WTC11 (cell line): ENCODE results near the gene SYNGAP1. TPM values are rescaled to one million over a fixed set of nuclear protein-coding genes. Genes with fewer than 3 reads are reported as not detected.

Experiments used
- ATAC-seq: fragments of 200-7000 bp; cut with Tn5 transposase; 2 replicates; pipeline ENCODE4 v1.10.0; 2021; ENCODE audit warnings: mild to moderate bottlenecking, moderate library complexity
- CTCF ChIA-PET: fragments of 300-600 bp; sonication (Branson Sonifier 250); formaldehyde crosslinking; loops from one replicate; lab custom pipeline; 2021; ENCODE audit warnings: antibody characterized with exemption; lab: Charles Lee
- POLR2A ChIA-PET: fragments of 350-600 bp; sonication (Branson Sonifier 250); formaldehyde crosslinking; loops from one replicate; lab custom pipeline; 2021; ENCODE audit warnings: antibody characterized with exemption; lab: Charles Lee
- DNase-seq: peaks from one replicate; pipeline ENCODE4 v3.0.0; 2021; ENCODE audit warnings: low spot score
- H3K27ac Mint-ChIP-seq: 2 replicates; pipeline ENCODE4 v1.8.0; 2021; ENCODE audit warnings: mixed read lengths
- H3K27me3 Mint-ChIP-seq: 2 replicates; pipeline ENCODE4 v1.8.0; 2021; ENCODE audit warnings: low read depth, mild to moderate bottlenecking, moderate library complexity, mixed read lengths
- H3K36me3 Mint-ChIP-seq: 2 replicates; pipeline ENCODE4 v1.8.0; 2021; ENCODE audit warnings: mixed read lengths
- H3K4me1 Mint-ChIP-seq: 2 replicates; pipeline ENCODE4 v1.8.0; 2022; ENCODE audit warnings: mixed read lengths
- H3K4me3 Mint-ChIP-seq: 2 replicates; pipeline ENCODE4 v1.8.0; 2021; ENCODE audit warnings: mild to moderate bottlenecking, moderate library complexity, mixed read lengths
- H3K9me3 Mint-ChIP-seq: 2 replicates; pipeline ENCODE4 v1.8.0; 2021; ENCODE audit warnings: mixed read lengths
- ATF1 ChIP-seq: sonication (generic); formaldehyde crosslinking; IDR thresholded peaks from 2 replicates; pipeline ENCODE4 v1.8.1; 2023; ENCODE audit warnings: mild to moderate bottlenecking, moderate library complexity, missing genetic modification reagents
- CBFB ChIP-seq: sonication (generic); formaldehyde crosslinking; IDR thresholded peaks from 2 replicates; pipeline ENCODE4 v1.8.1; 2022; ENCODE audit warnings: mild to moderate bottlenecking, low read depth, missing genetic modification reagents
- CREB1 ChIP-seq: sonication (generic); formaldehyde crosslinking; IDR thresholded peaks from 2 replicates; pipeline ENCODE4 v1.8.0; 2023; ENCODE audit warnings: mild to moderate bottlenecking, missing genetic modification reagents
- CREM ChIP-seq: sonication (generic); formaldehyde crosslinking; IDR thresholded peaks from 2 replicates; pipeline ENCODE4 v1.8.1; 2022; ENCODE audit warnings: mild to moderate bottlenecking, missing genetic modification reagents, moderate library complexity
- ERG ChIP-seq: fragments of 250-450 bp; sonication (Bioruptor Pico); IDR thresholded peaks from 2 replicates; pipeline ENCODE4 v1.8.0; 2021; ENCODE audit warnings: mild to moderate bottlenecking
- ETV6 ChIP-seq: sonication (generic); formaldehyde crosslinking; IDR thresholded peaks from 2 replicates; pipeline ENCODE4 v1.8.1; 2022; ENCODE audit warnings: mild to moderate bottlenecking, missing genetic modification reagents
- FOXJ3 ChIP-seq: sonication (generic); formaldehyde crosslinking; IDR thresholded peaks from 2 replicates; pipeline ENCODE4 v1.9.0; 2021; ENCODE audit warnings: missing genetic modification reagents, mild to moderate bottlenecking, borderline replicate concordance
- FOXK1 ChIP-seq: sonication (generic); formaldehyde crosslinking; IDR thresholded peaks from 2 replicates; pipeline ENCODE4 v1.8.0; 2022; ENCODE audit warnings: mild to moderate bottlenecking, moderate library complexity, missing genetic modification reagents
- GRHL2 ChIP-seq: fragments of 250-450 bp; sonication (Bioruptor Pico); IDR thresholded peaks from 2 replicates; pipeline ENCODE4 v1.8.0; 2022; ENCODE audit warnings: mild to moderate bottlenecking, moderate library complexity; ENCODE audit not compliant: insufficient replicate concordance, severe bottlenecking
- GTF2I ChIP-seq: fragments of 250-450 bp; sonication (Bioruptor Pico); conservative IDR thresholded peaks from 2 replicates; pipeline ENCODE4 v1.4.0; 2021; ENCODE audit warnings: mild to moderate bottlenecking
- IRF2 ChIP-seq: sonication (generic); formaldehyde crosslinking; IDR thresholded peaks from 2 replicates; pipeline ENCODE4 v1.8.0; 2022; ENCODE audit warnings: low read depth, missing genetic modification reagents, borderline replicate concordance
- KAT7 ChIP-seq: sonication (generic); formaldehyde crosslinking; IDR thresholded peaks from 2 replicates; pipeline ENCODE4 v1.8.1; 2023; ENCODE audit warnings: missing genetic modification reagents, mild to moderate bottlenecking, borderline replicate concordance
- MYBL2 ChIP-seq: sonication (generic); formaldehyde crosslinking; IDR thresholded peaks from 2 replicates; pipeline ENCODE4 v1.8.1; 2023; ENCODE audit warnings: mild to moderate bottlenecking, moderate library complexity, missing genetic modification reagents
- NFE2L1 ChIP-seq: sonication (generic); formaldehyde crosslinking; IDR thresholded peaks from 2 replicates; pipeline ENCODE4 v1.8.1; 2023; ENCODE audit warnings: missing genetic modification reagents
- NR2C2 ChIP-seq: sonication (generic); formaldehyde crosslinking; IDR thresholded peaks from 2 replicates; pipeline ENCODE4 v1.8.0; 2022; ENCODE audit warnings: mild to moderate bottlenecking, missing genetic modification reagents
- SP1 ChIP-seq: sonication (generic); formaldehyde crosslinking; conservative IDR thresholded peaks from 2 replicates; pipeline ENCODE4 v1.8.1; 2022; ENCODE audit warnings: missing genetic modification reagents
- TEAD1 ChIP-seq: sonication (generic); formaldehyde crosslinking; IDR thresholded peaks from 2 replicates; pipeline ENCODE4 v1.8.0; 2022; ENCODE audit warnings: mild to moderate bottlenecking, missing genetic modification reagents
- TEAD4 ChIP-seq: sonication (generic); formaldehyde crosslinking; IDR thresholded peaks from 2 replicates; pipeline ENCODE4 v1.8.0; 2022; ENCODE audit warnings: mild to moderate bottlenecking, missing genetic modification reagents
- ZBTB21 ChIP-seq: sonication (generic); formaldehyde crosslinking; IDR thresholded peaks from 2 replicates; pipeline ENCODE4 v1.8.1; 2023; ENCODE audit warnings: mild to moderate bottlenecking, missing genetic modification reagents, borderline replicate concordance
- ZBTB43 ChIP-seq: sonication (generic); formaldehyde crosslinking; IDR thresholded peaks from 2 replicates; pipeline ENCODE4 v1.8.1; 2023; ENCODE audit warnings: mild to moderate bottlenecking, missing genetic modification reagents
- ZNF219 ChIP-seq: sonication (generic); formaldehyde crosslinking; IDR thresholded peaks from 2 replicates; pipeline ENCODE4 v1.8.0; 2023; ENCODE audit warnings: missing genetic modification reagents, mild to moderate bottlenecking, borderline replicate concordance
- ZNF232 ChIP-seq: sonication (generic); formaldehyde crosslinking; IDR thresholded peaks from 2 replicates; pipeline ENCODE4 v1.8.0; 2022; ENCODE audit warnings: mild to moderate bottlenecking, missing genetic modification reagents
- ZNF396 ChIP-seq: fragments of 250-450 bp; sonication (Bioruptor Pico); IDR thresholded peaks from 2 replicates; pipeline ENCODE4 v1.8.0; 2021; ENCODE audit warnings: mild to moderate bottlenecking, moderate library complexity, borderline replicate concordance
- ZNF423 ChIP-seq: fragments of 250-450 bp; sonication (Bioruptor Pico); IDR thresholded peaks from 2 replicates; pipeline ENCODE4 v2.1.2; 2022; ENCODE audit warnings: mild to moderate bottlenecking, moderate library complexity
- ZNF425 ChIP-seq: fragments of 250-450 bp; sonication (Bioruptor Pico); conservative IDR thresholded peaks from 2 replicates; pipeline ENCODE4 v1.9.0; 2021; ENCODE audit warnings: mild to moderate bottlenecking
- total RNA-seq: library from RNA; stranded (reverse); gene quantifications from 3 replicates; pipeline ENCODE4 v1.2.3, GENCODE V29; 2021
- TF ChIP-seq, protein P1 (sequence below): sonication (generic); formaldehyde crosslinking; IDR thresholded peaks from 2 replicates; pipeline ENCODE4 v1.8.0; 2022; ENCODE audit warnings: mild to moderate bottlenecking, missing genetic modification reagents
- TF ChIP-seq, protein P2 (sequence below): fragments of 250-450 bp; sonication (Bioruptor Pico); IDR thresholded peaks from 2 replicates; pipeline ENCODE4 v2.1.2; 2022; ENCODE audit warnings: mild to moderate bottlenecking, moderate library complexity
- TF ChIP-seq, protein P3 (sequence below): sonication (generic); formaldehyde crosslinking; IDR thresholded peaks from 2 replicates; pipeline ENCODE4 v1.8.0; 2022; ENCODE audit warnings: mild to moderate bottlenecking, missing genetic modification reagents

The SYNGAP1 gene
- total RNA-seq, 1 experiment from 2014 or later: 139 TPM

DNA sequence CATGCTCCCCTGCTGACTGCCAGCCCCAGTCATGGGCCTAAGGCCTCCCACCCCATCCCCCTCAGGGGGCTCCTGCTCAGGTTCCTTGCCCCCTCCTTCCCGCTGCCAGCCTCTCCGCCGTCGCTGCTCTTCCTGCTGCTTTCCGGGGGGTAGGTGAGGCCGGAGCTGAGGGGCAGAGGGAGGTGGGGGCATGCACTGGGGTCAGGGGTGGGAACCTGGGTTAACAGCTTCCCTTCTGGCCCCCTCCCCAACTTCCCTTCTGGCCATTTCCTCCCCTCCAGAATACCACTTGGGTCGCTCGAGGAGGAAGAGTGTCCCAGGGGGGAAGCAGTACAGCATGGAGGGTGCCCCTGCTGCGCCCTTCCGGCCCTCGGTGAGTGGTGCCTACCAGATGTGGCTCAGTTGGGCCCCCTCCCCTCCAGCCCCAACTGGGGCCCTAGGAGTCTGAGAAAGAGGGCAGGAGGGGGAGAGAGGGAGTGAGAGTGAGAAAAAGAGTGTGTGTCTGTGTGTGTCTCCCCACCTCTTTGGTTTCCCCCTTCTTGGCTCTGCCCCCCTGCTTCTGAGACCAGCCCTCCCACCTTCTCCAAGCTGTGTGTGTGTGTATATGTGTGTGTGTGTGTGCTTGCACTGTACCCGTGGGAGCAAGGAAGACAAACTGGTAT, 12.1 kb downstream of the SYNGAP1 start:
- CTCF ChIA-PET: interaction anchor here (1.0 to 2.4 kb wide), 4 partner anchors 14 to 155 kb away, joined by 4 to 30 read pairs (median 10); partner anchors contain the start of genes B3GALT4 and CUTA
- TF ChIP-seq GTF2I (CRISPR knock-in tag) (no peak), TEAD1 (CRISPR knock-in tag) (peak; percentile 74; the same call in 1 of the 2 replicates), TEAD4 (no peak), FOXJ3 (CRISPR knock-in tag) (no peak), MYBL2 (CRISPR knock-in tag) (no peak), SP1 (no peak; the same call in 1 of the 2 replicates), KAT7 (CRISPR knock-in tag) (no peak), ATF1 (CRISPR knock-in tag) (no peak), ZNF425 (CRISPR knock-in tag) (no peak), ZNF423 (peak; percentile 92), ZNF232 (0 out of 2 replicates have a peak, but pooled peaks have one; percentile 13), ETV6 (CRISPR knock-in tag) (peak; percentile 98), FOXK1 (CRISPR knock-in tag) (peak; percentile 43; the same call in 1 of the 2 replicates), ZNF396 (CRISPR knock-in tag) (no peak), ZNF219 (CRISPR knock-in tag) (no peak), CBFB (CRISPR knock-in tag) (no peak), NR2C2 (no peak), GRHL2 (CRISPR knock-in tag) (no peak), CREB1 (CRISPR knock-in tag) (no peak), IRF2 (CRISPR knock-in tag) (no peak), CREM (CRISPR knock-in tag) (no peak), ZBTB21 (CRISPR knock-in tag) (no peak), ZBTB43 (CRISPR knock-in tag) (no peak), NFE2L1 (CRISPR knock-in tag) (no peak), ERG (CRISPR knock-in tag) (no peak)
- TF ChIP-seq, protein P1, sequence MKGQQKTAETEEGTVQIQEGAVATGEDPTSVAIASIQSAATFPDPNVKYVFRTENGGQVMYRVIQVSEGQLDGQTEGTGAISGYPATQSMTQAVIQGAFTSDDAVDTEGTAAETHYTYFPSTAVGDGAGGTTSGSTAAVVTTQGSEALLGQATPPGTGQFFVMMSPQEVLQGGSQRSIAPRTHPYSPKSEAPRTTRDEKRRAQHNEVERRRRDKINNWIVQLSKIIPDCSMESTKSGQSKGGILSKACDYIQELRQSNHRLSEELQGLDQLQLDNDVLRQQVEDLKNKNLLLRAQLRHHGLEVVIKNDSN (CRISPR knock-in tag): no peak
- TF ChIP-seq, protein P2, sequence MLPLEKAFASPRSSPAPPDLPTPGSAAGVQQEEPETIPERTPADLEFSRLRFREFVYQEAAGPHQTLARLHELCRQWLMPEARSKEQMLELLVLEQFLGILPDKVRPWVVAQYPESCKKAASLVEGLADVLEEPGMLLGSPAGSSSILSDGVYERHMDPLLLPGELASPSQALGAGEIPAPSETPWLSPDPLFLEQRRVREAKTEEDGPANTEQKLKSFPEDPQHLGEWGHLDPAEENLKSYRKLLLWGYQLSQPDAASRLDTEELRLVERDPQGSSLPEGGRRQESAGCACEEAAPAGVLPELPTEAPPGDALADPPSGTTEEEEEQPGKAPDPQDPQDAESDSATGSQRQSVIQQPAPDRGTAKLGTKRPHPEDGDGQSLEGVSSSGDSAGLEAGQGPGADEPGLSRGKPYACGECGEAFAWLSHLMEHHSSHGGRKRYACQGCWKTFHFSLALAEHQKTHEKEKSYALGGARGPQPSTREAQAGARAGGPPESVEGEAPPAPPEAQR (CRISPR knock-in tag): no peak
- TF ChIP-seq, protein P3, sequence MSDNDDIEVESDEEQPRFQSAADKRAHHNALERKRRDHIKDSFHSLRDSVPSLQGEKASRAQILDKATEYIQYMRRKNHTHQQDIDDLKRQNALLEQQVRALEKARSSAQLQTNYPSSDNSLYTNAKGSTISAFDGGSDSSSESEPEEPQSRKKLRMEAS: no peak
- TF ChIP-seq, all 79 proteins: peak for 5
- DNase-seq (peak; percentile 47), ATAC-seq (peak; percentile 1; the same call in 1 of the 2 replicates)
- Mint-ChIP-seq H3K27ac (peak overlapping the region; percentile 93), H3K4me3 (peak overlapping the region; percentile 71), H3K36me3 (peaks cover 21% of the 10 kb centered on the region), H3K9me3 (no peaks in the 10 kb centered on the region), H3K27me3 (no peaks in the 10 kb centered on the region), H3K4me1 (peaks cover 58% of the 10 kb centered on the region)
- POLR2A ChIA-PET: interaction anchor here (0.6 to 4.1 kb wide), 4 partner anchors 8 to 153 kb away, joined by 3 to 26 read pairs (median 8); partner anchors contain the start of genes PHF1 and ZBTB9
